ENCODE measurements around the gene TMEM217.

DNA sequence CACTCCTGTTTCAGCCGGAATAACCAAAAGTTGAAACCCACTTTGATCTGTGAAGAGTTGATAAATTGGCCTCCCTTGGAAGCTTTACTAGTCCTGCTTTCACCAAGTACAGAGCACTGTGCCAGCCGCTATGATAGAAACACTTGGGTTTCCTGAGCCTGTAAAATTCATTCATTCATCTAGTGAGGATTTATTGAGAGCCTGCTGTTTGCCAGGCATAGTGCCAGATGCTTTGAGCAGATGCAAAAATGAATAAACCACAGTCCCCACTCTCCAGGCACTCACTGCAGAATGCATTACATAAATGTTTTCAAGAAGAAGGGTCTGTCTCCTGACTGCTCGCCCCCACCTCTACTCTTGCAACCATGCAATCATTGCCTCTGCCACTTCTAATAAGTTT, 25.3 kb upstream of the TMEM217 start:
- TF ChIP-seq, protein P1, sequence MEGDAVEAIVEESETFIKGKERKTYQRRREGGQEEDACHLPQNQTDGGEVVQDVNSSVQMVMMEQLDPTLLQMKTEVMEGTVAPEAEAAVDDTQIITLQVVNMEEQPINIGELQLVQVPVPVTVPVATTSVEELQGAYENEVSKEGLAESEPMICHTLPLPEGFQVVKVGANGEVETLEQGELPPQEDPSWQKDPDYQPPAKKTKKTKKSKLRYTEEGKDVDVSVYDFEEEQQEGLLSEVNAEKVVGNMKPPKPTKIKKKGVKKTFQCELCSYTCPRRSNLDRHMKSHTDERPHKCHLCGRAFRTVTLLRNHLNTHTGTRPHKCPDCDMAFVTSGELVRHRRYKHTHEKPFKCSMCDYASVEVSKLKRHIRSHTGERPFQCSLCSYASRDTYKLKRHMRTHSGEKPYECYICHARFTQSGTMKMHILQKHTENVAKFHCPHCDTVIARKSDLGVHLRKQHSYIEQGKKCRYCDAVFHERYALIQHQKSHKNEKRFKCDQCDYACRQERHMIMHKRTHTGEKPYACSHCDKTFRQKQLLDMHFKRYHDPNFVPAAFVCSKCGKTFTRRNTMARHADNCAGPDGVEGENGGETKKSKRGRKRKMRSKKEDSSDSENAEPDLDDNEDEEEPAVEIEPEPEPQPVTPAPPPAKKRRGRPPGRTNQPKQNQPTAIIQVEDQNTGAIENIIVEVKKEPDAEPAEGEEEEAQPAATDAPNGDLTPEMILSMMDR (conservative IDR thresholded peaks at IDR 0.05) = no peak
- TF ChIP-seq ZFX (IDR thresholded peaks at IDR 0.05) = no peak
